GM04504 (cell line): ENCODE data around the gene MYH14.
"Not testable (repeated sequence)": the region's sequence is repeated elsewhere in the genome, so short reads cannot be mapped to it uniquely, and the experiment has no call there.

ENCODE experiments used
- DNase-seq: peaks from one replicate; pipeline ENCODE4 v3.0.0-alpha.2; 2012; ENCODE audit warnings: low read depth

Gene MYH14

DNA sequence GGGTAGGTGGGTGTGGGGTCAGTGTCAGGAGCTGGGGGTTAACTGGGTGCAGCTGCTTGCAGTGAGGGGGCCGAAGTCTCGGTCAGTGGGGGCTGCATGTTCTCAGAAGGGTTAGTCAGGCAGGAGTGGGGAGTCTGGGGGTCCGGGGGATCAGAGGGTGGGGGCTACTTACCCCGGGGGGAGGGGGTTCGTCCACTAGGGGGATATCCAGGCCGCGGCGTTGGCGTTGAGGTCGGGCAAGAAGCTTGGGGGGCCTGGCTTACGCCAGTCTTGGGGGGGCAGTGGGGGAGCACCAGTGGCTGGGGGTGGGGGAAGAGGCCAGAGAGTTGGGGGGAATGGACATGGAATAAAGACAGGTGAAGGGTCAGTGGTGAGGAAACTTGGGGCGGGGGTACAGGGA lies 116.6 kb downstream of the MYH14 start:
- DNase-seq = no peak

DNA sequence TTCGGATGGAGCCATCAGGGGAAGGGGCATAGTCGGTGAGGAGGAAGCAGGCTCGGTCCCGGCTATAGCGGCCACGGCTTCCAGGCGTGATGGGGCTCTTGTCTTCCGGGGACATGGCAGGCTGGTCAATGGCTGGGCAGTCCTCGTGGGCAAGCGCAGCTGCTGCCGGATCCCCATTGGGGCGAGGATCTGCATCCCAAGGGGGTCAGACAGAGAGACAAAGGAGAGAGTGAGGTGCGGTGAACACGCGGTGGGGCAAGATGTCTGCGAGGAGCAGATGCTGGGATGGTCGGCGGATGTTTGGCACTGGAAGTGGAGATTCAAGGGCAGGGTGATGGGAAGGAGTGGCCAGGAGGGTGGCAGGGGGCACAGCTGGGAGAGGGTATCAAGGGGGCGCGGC lies 117.2 kb downstream of the MYH14 start:
- no peak for DNase-seq

DNA sequence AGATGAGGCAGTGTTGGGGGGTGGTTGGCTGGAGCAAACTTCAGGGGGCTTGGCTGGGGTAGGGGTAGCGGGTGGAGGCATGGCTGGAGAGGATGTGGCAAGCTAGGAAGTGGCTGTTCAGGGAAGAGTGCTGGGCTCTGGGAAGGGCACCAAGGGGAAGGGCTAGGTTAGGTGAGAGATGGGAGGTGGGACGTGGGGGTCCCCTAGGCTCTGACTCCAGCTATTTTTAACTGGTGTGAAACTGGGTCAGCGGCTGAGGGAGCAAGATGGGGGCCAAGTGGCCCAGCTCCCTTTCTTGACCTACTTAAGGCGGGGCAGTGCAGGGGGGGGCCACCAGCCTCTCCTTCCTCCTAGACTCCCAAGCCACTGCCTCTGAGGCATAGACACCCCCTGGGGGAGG lies 118.4 kb downstream of the MYH14 start:
- no peak for DNase-seq

DNA sequence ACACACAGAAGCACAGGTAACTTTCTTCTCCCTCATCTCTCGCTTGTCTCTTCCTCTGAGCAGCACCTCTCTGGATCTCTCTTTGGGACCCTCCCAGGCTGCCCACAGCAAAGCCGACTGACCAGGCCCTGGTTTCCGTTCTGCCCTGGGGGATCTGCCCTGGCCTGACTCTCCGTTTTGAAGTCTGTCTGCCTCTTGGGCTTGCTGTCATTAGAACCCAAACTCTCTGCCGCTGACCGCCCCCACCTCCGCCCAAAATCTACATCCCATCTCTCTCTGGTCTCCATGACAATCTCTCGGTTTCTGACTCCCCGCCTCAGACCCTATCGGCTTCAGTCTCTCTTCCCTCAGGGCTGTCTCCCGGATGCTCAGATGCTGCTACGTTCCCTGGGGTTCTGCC lies 118.8 kb downstream of the MYH14 start:
- no peak for DNase-seq

DNA sequence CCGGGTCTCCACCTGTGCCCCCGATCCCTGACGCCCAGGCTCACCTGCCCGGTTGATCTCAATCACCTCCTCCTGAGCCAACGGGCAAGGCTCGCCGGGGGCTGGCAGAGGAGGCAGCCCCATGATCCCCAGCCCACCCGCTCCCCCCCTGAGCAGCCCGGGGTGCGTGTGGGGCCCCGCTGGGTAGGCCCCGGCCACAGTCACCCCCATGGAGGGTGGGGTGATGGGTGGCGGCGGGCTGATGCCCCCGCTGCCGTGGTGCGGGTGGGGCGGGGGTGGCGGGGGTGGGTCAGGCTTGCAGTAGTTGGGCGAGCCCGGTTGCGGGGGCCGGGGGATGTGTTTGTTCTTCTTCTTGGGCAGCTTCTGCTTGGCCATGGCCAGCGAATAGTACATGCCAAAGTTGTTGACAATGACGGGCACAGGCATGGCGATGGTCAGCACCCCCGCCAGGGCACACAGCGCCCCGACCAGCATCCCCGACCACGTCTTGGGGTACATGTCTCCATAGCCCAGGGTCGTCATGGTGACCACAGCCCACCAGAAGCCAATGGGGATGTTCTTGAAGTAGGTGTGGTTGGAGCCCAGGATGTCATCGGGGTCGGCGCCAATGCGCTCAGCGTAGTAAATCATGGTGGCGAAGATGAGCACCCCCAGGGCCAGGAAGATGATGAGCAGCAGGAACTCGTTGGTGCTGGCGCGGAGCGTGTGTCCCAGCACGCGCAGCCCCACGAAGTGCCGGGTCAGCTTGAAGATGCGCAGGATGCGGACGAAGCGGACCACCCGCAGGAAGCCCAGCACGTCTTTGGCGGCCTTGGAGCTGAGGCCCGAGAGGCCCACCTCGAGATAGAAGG lies 119.7 kb downstream of the MYH14 start:
- DNase-seq = no peak

DNA sequence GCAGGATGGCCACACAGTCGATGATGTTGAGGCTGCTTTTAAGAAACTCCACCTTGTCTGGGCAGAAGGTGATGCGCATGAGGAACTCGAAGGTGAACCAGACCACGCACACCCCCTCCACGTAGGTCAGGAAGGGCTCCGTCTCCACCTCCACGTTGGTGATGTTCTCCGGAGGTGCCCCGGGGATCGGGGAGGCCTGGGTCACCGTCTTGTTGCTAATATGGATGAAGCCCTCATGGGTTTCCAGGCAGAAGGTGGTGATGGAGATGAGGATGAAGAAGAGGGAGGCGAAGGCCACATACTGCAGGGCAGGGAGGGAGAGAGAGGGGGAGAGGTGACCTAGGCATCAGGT lies 120.3 kb downstream of the MYH14 start:
- DNase-seq = no peak

DNA sequence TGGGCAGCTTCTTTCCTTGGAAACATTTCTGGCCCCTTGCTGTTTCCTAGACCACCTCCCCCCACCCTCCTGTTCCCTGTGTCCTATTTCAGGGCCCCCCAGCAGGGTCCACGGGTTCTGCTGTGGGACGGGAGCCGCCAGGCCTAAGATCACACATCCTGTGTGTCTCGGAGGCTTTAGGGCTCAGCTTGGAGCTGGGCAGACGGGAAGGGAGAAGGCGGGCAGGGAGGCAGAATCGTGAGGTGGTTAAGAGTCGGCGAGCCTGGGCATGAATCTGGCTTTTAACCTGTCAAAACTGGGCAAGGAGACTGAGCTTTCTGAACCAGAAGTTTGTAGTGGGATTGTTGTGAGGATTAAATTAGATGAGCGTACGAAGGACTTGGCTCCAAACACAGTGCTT lies 120.9 kb downstream of the MYH14 start:
- no peak for DNase-seq

DNA sequence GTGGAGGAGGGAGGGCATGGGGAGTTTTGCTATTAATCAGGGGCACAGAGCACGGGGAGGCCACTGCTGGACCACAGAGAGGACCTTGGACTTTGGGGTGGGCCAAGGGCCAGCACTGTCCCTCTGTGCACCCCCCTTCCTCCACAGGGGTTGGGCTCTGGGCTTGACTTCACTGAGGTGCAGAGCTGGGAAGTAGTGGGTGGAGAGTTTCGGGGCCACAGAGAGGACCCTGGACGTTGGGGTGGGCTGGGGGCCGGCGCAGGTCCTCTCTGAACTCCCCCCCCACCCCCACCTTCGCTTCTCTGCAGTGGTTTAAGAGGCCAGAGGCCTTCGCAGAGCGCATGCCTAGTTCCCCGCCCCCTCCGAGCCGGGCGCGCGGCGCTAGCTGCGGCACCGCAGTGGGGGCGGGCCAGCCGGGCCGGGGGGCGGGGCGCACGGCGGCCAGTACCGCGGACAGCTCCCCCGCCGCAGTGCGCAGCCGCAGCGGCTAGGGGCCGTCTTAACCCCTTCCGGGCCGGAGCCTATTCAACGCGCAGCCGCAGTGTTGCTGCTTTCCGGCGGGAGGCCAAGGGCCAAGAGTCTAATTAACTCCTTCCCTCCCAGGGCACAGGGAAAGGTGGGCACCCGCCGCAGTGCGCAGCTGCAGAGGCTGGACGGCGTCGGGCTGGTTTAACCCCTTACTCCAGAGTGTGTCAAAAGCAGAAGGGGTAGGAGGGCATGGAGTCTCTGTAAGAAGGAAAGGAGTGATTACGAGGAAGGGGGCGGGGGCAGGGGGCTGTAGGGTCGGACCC lies 122.1 kb downstream of the MYH14 start:
- DNase-seq = no peak

DNA sequence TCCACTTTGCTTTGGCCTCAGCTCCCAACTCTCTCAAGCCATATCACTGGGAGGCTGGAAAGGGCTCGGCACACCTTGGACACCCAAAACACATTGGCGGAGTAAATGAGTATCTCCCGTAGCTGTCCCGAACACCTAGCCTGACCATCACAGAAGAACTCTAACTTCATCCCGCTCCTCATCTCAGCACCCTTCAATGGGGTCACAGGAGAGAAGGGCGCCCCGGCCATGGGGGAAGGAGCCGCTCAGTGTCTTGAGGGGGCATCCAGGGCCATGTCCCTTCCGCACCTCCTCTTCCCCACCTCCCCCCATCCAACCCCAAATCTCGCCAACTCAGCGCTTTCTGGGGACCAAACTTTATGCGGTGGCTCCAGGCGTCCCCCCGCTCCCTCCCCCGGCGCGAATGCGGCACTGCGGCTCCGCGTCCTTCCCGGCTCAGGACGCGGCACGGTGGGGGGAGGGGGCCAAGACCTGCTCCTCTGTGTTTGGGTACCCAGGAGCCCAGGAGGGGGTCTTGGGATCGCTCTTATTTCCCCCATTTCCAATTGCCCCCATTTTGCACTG lies 122.8 kb downstream of the MYH14 start:
- DNase-seq = no peak

DNA sequence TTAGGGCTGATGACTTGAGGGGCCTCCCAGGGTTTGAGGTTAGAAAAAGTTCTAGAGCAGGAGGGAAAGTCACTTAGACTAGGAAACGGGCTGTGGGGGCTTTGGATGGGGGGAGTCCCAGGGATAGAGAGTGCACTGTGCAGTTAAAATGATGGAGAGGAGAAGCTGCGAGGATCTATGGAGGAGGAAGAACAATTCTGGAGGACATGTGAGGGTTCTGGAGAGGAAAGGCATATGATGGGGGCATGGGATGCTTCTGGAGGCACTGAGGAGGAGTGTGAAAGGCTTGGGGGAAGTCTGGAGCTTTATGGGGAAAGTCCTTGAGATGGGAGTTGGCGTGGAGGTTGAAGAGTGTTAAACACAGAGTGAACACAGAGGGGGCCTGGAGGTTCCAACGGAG lies 123.6 kb downstream of the MYH14 start:
- DNase-seq = no peak

DNA sequence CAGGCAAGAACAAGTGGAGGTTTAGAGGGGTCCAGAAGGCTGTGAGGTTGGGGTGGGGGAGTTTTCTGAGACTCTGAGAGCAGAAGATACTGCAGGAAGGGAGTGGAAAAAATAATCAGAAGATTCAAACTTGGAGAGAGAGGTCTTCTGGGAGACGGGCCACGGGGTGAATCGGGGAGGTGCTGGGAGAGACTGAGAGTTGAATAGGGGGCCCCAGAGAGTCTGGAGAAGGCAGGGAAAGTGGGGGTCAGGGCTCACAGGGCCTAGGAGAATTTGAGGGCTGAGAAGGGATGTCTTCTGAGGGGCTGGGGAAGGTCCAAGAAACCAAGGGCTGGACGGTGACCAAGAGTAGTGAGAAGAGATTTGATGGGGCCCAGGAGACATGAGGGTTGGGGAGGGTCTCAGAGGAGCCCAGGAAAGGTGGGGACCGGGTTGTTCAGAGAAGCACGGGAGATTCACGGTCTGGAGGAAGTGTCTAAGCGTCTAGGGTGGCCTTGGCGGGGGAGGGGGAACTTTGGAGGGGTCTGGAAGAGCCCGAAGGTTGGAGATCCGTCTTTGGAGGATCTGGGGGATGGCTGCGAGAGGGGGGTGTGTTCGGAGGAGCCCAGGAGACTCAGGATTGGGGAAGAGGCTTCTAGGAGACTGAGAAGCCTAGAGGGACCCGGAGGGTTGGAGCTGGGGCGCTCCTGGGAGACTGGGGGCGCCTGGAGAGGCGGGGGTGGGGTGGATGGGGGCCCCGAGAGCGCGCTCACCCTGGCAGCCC lies 124.2 kb downstream of the MYH14 start:
- no peak for DNase-seq

DNA sequence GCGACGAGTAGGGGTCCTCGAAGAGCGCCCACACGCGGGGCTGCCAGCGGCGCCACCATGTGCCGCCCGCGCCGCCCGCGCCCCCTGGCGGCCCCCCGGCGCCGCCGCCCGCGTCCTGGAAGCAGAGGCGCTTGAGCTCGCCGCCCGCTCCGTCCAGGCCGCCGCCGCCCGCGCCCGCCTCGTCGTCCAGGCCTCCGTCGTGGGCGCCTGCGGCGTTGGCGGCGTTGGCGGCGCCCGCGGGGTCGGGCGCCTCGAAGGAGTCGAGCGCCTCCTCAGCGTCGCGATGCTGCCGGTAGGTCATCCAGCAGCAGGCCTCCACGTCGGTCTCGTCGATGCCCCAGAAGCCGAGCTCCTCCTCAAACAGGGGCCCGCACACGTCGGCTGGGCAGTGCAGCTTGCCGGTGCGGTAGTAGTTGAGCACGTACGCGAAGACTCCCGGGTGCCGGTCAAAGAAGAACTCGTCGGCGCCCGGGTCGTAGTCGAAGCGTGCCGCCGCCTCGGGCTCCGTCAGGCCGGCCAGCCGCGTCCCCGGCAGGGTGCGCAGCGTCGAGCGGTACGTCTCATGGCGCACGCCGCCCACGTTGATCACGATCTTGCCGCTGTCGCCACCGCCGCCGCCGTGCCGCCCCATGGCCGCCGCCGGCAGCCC lies 124.9 kb downstream of the MYH14 start:
- DNase-seq = no peak

DNA sequence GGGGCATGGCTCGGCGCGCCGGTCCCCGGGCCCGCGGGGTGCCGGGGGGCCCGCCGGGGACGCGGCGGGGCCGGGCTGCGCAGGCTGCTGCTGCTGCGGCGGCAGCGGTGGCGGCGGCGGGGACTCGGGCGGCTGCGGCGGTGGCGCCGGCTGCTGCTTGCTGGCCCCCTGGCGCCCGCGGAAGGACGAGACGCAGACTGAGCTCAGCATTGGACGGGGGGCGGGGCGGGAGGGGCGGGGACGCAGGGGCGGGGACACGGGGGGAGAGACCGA lies 125.4 kb downstream of the MYH14 start:
- DNase-seq = no peak

DNA sequence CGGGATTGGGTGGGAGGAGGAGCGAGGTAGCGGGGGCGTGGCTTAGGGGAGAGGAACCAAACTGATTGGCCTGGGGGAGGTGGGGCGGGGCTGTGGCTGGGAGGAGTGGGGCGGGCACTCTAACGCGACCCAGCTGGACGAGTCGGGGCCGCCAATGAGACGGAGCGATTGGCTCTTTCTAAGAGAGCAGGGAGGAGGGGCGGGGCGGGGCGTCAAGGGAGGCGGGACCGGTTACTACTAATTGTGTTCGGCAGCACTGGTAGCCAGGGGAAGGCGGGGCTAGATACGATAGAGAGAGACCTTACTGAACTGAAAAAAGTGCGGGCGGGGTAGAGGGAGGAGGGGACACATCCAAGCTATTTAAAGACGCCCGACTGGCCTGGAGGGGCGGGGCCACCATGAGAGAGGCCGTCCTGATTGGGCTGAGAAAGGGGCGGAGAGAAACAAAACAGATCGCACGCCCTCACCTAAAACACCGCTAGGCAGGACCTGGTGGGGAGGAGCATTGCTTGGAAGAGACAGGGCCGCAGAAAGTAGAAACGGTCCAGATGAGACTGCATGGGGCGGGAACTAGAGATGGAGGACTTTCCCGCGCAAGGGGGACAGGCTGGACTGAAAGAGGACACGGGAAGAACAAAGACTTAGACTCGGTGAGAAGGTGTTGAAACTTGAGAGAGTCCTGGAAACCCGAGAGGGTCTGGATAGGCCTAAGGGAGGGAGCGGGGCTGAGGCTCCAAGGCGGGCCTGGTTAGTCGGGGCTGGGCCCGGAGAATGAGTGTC lies 125.9 kb downstream of the MYH14 start, which contains the start of gene KCNC3:
Gene KCNC3 (minus strand): TSS at position 232 of the 780 bp plus-strand sequence. CDS start 295 bp downstream, outside the sequence.
- peak; percentile 23 for DNase-seq

DNA sequence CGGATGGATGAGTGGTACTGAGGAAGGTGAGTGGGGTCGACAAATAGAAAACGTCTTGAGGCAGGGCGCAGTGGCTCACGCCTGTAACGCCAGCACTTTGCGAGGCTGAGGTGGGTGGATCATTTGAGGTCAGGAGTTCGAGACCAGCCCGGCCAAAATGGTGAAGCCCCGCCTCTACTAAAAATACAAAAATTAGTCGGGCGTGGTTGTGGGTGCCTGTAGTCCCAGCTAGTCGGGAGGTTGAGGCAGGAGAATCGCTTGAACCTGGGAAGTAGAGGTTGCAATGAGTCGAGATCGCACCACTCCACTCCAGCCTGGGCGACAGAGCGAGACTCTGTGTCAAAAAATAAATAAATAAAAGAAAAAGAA lies 126.5 kb downstream of the MYH14 start:
- DNase-seq = not testable (repeated sequence)

DNA sequence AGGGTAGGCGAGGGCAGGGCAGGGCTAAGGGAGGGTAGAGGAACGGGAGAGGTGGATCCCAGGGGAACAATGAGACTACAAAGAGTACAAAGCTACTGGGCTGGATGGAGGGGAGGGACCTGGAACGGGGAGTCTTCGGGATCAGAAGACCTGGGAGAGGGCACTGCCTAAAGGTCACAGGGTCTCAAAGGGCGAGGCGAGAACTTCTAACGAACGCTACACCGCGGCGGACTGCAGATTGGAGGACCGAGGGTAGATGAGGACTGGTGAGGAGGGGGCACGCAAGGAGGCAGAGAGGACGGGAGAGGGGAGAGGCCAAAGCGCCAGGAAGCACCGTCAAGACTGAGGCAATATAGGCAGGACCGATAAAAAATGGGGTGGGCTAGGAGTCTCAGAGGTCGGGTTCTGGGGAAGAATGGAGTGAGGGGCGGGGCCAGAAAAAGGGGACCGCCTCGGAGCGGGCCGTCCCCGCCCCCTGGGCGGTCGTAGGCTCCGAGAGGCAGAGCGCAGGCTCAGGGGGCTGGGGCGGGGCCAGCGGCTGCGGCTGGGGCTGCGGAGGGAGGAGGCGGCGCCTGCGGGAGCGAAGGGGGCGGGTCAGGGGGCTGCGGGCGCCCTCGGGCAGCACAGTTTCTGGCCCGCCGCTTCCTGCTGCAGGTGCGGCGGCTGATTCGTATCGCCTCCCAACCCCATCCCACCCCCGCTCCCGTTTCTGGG lies 127.1 kb downstream of the MYH14 start:
- no peak for DNase-seq

DNA sequence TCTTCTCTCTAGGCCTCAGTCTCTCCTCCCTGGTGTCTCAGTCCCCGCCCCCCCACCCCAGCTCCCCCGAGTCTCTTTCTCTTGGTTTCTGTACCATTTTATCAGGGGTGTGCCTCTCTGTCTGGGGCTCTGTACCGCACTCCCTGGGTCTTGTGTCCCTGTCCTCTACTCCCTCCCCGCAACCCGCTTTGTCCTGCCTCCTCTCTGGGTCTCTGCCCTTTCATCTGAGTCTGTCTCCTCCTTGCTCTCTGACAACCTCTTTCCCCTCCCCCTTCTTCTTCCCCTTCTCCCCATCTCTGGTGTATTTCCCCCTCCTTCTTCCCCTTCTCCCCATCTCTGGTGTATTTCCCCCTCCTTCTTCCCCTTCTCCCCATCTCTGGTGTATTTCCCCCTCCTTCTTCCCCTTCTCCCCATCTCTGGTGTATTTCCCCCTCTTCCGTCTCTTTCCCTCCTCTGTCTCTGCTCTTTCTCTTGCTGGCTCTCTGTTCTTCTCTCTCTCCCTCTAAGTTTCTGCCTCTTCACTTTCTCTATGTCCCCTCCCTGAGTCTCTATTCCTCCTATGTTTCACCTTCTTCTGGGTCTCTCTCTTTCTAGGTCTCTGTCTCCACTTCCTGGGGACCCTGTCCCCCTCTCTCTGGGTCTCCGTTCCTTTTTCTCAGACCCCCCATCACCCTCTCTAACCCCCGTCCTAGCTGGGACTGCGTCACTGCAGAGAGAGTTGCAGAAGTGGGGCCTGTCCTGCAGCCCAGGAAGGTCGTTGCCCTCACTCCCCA lies 128.0 kb downstream of the MYH14 start:
- no peak for DNase-seq

DNA sequence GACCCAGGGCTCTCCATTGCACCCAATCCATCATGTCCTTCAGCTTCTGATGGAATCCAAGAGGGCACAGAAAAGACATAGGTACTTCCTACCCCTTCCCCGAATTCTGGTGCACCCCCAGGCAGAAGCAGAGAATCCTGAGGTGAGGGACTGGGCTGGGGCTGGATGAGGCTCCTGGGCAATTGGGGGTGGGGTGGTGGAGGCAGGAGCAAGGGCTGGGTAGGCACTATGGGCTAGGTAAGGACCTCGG lies 128.5 kb downstream of the MYH14 start:
- DNase-seq = no peak

DNA sequence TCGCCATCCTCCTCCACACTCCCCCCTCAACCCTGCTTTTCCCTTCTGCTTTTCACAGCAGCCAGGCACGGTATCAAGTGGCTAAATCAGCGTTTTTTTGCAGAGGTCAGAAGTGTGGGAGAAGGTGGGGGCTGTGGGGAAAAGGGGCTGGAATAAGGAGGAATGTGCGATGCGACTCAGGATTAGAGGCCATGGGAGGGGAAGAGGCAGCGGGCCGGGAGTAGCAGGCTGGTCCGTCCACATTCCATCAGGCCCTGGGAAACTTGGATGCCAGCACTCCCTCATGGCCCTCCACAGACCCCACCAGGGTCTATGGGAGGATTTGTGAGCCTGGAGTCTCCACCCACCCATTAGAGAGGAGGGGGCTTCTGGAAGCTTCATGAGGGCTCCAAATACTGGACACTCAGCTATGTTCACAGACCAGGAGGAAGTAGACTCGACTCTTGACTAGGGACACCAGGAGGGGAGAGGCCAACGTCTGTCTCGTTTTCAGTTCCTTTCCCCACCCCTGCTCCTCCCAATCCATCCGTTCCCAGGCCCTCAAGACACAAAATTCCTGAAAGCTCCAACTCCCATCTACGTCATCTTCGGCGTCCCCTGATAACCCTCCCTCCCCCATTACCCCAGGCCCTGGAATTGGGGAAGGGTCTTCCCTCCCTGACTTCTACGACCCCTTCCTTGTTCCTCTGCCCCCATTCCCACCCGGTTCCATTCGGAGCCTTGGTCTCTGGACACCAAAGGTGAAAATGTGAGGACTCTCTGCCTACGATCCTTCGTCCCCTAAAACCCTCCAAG lies 129.0 kb downstream of the MYH14 start:
- DNase-seq = no peak
